C4-2B (cell line): ENCODE data around the gene DNM3.

Source experiments
- ZFX ChIP-seq: fragments of 450-650 bp; IDR thresholded peaks from 2 replicates; pipeline ENCODE4 v1.6.1; 2017
- TF ChIP-seq, protein P1 (sequence below): fragments of 450-650 bp; conservative IDR thresholded peaks from 2 replicates; pipeline ENCODE4 v1.5.1; 2017; ENCODE audit warnings: mild to moderate bottlenecking

DNA sequence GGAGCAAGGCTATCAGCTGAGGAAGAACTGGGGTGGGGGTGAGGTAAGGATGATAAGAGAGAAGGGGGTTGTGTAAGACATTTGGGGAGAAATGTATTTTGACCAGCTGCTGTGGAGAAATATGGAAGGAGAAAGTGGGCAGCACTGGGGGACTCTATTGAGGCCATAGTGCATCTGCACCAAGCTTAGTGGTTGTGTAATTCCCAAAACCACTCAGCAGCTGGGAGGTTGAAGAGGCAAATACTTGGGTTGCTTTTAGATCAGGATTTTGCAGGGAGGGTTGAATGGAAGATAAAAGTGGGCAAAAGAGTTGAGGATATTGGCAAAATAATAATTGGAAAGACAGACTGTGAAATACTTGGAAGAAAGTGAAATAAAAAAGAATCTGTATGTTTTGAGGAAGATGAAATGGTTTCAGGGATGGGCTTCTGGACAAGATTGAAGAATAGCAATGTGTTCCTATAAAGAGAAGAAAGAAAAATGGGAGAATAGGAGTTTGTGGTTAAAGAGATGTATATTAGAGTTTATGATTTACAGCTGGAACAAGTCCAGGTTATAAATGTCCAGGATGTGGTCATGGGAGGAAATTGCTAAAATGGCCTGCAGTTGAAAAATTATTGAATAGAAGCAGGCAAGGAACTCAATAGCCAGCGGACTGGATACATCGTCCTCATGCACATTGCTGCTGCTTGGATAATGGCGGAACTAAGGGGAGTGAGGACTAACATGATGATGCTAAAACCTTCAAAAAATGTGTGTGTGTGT lies 162.7 kb downstream of the DNM3 start:
- TF ChIP-seq, protein P1, sequence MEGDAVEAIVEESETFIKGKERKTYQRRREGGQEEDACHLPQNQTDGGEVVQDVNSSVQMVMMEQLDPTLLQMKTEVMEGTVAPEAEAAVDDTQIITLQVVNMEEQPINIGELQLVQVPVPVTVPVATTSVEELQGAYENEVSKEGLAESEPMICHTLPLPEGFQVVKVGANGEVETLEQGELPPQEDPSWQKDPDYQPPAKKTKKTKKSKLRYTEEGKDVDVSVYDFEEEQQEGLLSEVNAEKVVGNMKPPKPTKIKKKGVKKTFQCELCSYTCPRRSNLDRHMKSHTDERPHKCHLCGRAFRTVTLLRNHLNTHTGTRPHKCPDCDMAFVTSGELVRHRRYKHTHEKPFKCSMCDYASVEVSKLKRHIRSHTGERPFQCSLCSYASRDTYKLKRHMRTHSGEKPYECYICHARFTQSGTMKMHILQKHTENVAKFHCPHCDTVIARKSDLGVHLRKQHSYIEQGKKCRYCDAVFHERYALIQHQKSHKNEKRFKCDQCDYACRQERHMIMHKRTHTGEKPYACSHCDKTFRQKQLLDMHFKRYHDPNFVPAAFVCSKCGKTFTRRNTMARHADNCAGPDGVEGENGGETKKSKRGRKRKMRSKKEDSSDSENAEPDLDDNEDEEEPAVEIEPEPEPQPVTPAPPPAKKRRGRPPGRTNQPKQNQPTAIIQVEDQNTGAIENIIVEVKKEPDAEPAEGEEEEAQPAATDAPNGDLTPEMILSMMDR = no peak
- TF ChIP-seq ZFX = no peak
